Stimulated activated CD8-positive, alpha-beta memory T cell treated with anti-CD3 and anti-CD28 coated beads, Interleukin-7, amount 100 ng/mL, for 4 hours (primary cell): Measurements from ENCODE around the gene CFL1.
"Not testable (repeated sequence)": the region's sequence is repeated elsewhere in the genome, so short reads cannot be mapped to it uniquely, and the experiment has no call there.

Source experiments
- DNase-seq, 2 donors: peaks; one replicate each; pipeline ENCODE4 v3.0.0-alpha.2; 2020; ENCODE audit warnings: low read depth in 2 of 2

Gene CFL1

GRCh38 chr11:65842144-65842543 lies 15.8 kb downstream of the CFL1 start:
- DNase-seq, result no peak

- no peak for DNase-seq
These were observed 23.8 kb downstream of the CFL1 start for GRCh38 chr11:65834202-65834601.

- peak; percentile 92 to 93 for DNase-seq
These were observed 24.5 kb downstream of the CFL1 start, which contains the start of gene SNX32 for GRCh38 chr11:65833297-65834030. Gene SNX32 (plus strand): TSS chr11:65833963. CDS start chr11:65834066, 103 bp downstream.

- not testable (repeated sequence) for DNase-seq
These were observed 25.7 kb downstream of the CFL1 start for GRCh38 chr11:65832231-65832630.

GRCh38 chr11:65829459-65829858 lies 28.5 kb downstream of the CFL1 start:
- no peak for DNase-seq

GRCh38 chr11:65826984-65827735 lies 30.8 kb downstream of the CFL1 start:
- DNase-seq, result no peak

GRCh38 chr11:65822776-65823528 lies 35.0 kb downstream of the CFL1 start:
- no peak for DNase-seq

- DNase-seq, result no peak
These were observed 36.9 kb downstream of the CFL1 start for GRCh38 chr11:65821107-65821506.

GRCh38 chr11:65817835-65818680 lies 39.9 kb downstream of the CFL1 start:
- peak; percentile 81 to 86 for DNase-seq

- no peak for DNase-seq
These were observed 40.6 kb downstream of the CFL1 start for GRCh38 chr11:65817312-65817834.

- no peak for DNase-seq
These were observed 41.3 kb downstream of the CFL1 start for GRCh38 chr11:65816696-65817095.

- DNase-seq, result no peak
These were observed 42.9 kb downstream of the CFL1 start for GRCh38 chr11:65814986-65815565.

- no peak for DNase-seq
These were observed 43.6 kb downstream of the CFL1 start for GRCh38 chr11:65814131-65814985.

- DNase-seq, result no peak
These were observed 46.1 kb downstream of the CFL1 start for GRCh38 chr11:65811764-65812475.

GRCh38 chr11:65810046-65810868 lies 47.7 kb downstream of the CFL1 start:
- no peak for DNase-seq

- DNase-seq, result no peak
These were observed 48.5 kb downstream of the CFL1 start for GRCh38 chr11:65809496-65809895.

GRCh38 chr11:65808744-65809341 lies 49.1 kb downstream of the CFL1 start:
- no peak for DNase-seq

- DNase-seq, result no peak
These were observed 51.0 kb downstream of the CFL1 start for GRCh38 chr11:65806979-65807378.
